Stimulated activated naive CD4-positive, alpha-beta T cell (primary cell): ENCODE data around the gene LASP1.
"Not testable (repeated sequence)": the region's sequence is repeated elsewhere in the genome, so short reads cannot be mapped to it uniquely, and the experiment has no call there.

Experiments used
- DNase-seq, 6 experiments: peaks; one replicate each; lab custom pipeline; 2025; lab: John Stamatoyannopoulos, UW

Gene LASP1

DNA sequence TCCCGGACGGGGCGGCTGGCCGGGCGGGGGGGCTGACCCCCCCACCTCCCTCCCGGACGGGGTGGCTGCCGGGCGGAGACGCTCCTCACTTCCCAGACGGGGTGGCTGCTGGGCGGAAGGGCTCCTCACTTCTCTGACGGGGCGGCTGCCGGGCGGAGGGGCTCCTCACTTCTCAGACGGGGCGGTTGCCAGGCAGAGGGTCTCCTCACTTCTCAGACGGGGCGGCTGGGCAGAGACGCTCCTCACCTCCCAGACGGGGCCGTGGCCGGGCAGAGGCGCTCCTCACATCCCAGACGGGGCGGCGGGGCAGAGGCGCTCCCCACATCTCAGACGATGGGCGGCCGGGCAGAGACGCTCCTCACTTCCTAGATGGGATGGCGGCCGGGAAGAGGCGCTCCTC lies 60.9 kb downstream of the LASP1 start:
- not testable (repeated sequence) for DNase-seq

DNA sequence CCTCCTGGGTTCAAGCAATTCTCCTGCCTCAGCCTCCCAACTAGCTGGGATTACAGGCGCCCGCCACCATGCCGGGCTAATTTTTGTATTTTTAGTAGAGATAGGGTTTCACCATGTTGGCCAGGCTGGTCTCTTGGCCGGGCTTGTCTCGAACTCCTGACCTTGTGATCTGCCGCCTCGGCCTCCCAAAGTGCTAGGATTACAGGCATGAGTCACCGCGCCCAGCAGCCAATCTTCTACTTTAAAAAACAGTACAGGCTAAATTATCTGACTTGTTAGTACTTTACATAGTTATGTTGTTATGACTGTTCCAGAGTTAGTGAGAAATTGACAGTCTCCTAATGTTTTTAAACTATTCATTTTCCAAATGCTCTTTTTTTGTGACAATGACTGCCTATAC lies 64.1 kb downstream of the LASP1 start:
- DNase-seq: not testable (repeated sequence)

DNA sequence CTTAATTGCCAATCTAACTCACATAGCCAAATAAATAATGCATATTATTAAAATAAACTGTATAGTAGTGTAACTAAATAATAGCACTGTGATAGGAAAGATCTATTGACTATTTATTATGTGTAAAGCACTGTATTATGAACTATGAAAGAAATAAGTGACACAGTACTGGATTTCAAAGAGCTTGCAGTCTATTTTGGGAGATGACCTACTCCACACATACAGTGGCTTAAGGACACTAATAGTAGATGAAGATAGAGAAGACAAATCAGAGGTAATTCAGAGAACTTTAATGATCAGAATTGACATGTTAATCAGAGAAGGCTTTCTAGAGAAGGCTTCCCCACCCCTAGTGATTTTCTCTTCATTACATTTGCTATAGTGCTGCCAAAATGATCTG lies 70.1 kb downstream of the LASP1 start:
- no peak for DNase-seq

DNA sequence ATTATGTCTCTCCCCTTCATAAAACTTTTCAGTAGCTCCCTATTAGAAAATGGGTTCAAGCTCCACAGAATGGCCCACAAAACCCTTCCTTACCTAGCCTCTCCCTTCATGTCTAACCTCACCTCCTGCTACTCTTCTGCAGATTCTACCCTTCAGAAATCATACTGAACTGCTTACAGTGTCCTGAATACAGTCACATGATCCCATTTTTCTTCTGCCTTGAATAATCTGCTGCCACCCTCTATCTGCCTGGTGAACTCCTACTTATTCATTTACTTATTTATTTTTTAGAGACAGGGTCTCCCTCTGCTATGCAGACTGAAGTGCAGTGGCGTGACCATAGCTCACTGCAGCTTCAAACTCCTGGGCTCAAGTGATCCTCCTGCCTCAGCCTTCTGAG lies 70.5 kb downstream of the LASP1 start:
- DNase-seq: no peak

DNA sequence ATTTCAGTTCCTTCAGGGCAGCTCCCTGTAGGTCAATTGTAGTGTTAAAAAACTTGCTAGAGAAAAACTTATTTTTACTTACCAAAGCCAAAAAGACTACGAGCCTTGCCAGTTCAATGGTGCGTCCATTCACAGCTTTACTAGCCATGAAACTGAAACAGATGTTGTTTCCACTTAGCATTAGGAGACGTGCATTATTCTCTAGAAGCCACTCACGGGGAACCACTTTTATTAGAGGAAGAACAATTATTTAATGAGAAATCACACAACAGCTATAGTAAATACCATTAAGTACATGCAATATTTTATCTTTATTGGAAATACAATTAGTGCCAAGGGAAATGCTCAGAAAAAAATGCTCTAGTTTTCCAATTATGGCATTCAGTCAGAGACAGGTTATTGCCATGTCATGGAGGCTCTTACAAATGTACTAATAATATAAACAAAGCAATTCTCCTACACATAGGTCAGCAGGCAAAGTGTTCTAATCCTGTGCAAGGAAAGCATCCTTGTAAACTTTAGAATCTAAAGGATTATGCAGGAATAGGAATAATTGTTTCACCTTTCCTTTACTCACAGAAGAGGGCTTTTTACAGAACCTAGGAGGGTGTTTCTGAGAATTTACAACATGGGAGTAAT lies 73.0 kb downstream of the LASP1 start:
- no peak for DNase-seq

DNA sequence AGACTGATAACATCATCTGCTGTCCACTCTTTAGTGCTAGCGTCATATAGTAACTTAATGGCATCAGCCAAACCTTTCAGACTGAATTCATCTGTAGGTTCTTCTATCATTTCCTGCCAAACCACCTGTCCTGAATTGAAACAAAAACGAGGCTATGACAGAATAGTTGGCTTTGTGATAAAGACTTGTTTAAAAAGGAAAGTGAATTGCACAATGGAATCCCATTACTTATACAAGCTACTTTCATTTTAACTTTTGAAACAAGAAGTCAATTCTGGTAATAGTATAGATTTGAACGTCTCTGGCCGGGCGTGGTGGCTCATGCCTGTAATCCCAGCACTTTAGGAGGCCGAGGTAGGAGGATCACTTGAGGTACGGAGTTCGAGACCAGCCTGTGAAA lies 73.7 kb downstream of the LASP1 start:
- no peak for DNase-seq

DNA sequence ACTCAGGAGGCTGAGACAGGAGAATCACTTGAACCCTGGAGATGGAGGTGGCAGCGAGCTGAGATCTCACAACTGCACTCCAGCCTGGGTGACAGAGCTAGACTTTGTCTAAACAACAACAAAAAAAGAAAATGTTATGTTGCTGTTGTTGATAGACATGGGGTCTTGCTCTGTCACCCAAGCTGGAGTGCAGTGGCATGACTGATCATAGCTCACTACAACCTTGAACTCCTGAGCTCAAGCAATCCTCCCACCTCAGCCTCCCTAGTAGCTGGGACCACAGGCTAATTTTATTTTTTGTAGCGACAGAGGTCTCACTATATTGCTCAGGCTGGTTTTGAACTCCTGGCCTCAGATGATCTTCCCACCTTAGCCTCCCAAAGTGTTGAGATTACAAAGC lies 77.3 kb downstream of the LASP1 start:
- no peak for DNase-seq

DNA sequence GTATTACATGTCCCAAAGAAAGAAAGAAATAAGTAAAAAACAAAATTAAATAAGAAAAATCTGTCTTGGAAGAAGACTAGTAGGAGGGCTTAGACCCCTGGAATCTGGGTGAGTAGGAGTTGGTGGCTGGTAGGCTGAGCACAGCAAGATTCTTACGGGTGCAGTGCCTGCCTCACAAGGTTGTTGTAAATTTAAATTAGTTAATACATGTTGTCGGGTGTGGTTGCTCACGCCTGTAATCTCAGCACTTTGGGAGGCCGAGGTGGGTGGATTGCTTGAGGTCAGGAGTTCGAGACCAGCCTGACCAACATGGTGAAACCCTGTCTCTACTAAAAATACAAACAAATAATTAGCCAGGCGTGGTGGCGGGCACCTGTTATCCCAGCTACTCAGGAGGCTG lies 83.9 kb downstream of the LASP1 start:
- DNase-seq: not testable (repeated sequence)

DNA sequence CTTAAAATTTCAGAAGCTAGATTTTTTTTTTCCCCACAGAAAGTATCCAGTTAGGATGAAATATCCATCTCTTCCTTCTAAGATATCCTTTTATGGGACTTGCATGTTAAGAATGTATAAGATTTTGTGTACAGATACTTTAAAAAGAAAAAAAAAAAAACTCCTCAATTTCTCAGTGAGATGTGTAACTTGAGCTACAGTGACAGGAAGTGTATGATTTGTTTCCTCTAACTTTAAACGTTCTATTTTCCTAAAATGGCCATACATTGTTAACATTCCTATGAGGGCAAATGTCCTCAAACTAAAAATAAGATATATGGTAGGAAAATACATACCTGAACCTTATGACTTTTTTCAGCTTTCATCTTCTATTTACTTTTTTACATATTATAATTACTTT lies 88.5 kb downstream of the LASP1 start:
- DNase-seq: no peak

DNA sequence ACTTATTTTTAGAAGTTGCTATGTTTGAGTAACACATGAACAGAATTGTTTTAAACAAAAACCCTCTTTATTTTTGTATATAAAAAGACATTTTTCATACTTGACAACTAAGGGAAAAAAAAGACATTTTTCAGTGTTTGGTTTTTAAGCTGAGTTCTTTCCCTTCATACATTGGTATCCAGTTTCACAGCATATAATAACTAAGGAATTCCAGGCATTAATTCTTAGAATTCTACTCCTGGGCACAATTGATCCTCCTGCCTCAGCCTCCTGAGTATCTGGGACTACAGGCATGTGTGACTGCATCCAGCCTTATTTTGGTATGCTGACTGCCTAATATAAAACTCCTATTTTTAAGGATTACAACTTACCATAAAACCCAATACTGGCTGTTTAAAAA lies 88.9 kb downstream of the LASP1 start:
- no peak for DNase-seq

DNA sequence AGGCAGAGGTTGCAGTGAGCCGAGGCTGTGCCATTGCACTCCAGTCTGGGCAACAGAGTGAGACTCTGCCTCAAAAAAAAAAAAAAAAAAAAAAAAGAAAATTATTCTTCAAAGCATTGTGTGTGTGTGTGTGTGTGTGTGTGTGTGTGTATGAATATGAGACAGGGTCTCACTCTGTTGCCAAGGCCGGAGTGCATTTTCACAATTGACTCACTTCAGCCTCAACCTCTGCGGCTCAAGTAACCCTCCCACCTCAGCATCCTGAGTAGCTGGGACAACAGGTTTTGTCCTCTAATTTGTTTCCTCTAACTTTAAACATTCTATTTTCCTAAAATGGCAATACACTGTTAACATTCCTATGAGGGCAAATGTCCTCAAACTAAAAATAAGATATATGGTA lies 89.7 kb downstream of the LASP1 start:
- DNase-seq: no peak

DNA sequence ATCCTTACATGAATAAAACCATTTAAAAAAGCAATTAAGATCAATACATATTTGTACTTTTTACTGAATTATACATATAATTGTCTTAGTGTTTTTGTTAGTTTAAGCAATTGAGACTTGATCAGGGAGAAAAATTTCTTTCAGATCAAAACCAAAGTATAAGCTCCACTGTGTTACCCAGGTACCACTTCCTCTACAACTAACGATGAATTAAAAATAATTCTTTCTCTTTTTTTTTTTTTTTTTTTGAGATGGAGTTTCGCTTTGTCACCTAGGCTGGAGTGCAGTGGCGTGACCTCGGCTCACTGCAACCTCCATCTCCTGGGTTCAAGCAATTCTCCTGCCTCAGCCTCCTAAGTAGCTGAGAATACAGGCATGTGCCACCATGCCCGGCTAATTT lies 90.5 kb downstream of the LASP1 start:
- peak in 3 of 6 experiments; percentile 34 to 43 (median 41) for DNase-seq

DNA sequence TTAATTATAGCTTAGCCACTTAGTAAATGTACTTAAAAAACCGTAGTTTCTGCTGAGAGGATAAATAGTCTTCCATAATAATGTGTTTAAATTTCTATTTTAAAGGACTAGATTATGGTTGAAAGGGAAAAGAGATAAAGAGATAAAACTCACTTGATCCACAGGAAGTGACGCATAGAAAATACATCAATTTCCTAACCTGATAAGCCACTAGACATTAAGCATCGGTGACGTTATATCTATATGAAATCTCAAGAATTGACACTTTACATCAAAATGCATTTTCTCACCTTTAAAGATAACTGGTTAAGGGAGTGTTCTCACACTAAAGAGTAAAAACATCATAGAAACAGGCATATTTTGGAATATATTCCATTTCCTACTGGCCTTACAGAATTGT lies 91.6 kb downstream of the LASP1 start:
- no peak for DNase-seq

DNA sequence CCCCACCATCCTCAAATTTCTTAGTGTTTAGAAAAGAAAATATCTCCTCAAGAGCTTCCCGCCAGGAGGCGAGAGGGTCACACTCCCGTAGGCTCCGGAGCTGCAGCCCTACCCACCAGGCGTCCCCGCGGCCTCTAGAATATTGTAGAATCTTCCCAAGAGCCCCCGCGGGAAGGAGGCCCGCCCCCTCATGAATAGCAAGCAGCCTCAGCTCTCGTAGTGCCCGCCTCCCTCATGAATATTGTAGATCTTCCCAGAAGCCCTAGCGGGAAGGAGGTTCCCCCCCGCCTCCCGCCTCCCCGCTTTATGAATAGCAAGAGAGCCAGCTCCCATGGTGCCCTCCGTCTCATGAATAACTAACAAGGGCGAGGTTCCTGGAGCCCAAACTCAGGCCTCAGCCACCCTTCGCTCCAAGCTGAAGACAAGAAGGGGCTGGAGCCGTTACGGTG lies 97.5 kb downstream of the LASP1 start, which contains the start of gene FBXO47:
Gene FBXO47 (minus strand): TSS at position 114 of the 449 bp plus-strand sequence. CDS start 4,378 bp downstream, outside the sequence.
- peak; percentile 67 to 85 (median 72) for DNase-seq

DNA sequence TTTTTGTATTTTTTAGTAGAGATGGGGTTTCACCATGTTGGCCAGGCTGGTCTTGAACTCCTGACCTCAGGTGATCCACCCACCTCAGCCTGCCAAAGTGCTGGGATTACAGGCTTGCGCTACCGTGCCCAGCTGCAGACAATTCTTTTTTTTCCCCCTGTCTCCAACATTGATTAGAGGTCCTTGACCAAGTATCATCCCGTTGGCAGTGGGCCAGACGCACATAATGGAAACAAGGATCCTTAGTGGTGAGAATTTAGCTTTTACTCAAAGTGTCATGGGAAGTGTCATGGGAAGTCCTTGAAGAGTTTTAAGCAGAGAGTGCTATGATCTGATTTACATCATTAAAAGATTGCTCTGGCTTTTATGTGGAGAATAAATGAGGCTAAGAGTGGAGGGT lies 99.4 kb downstream of the LASP1 start:
- no peak for DNase-seq

DNA sequence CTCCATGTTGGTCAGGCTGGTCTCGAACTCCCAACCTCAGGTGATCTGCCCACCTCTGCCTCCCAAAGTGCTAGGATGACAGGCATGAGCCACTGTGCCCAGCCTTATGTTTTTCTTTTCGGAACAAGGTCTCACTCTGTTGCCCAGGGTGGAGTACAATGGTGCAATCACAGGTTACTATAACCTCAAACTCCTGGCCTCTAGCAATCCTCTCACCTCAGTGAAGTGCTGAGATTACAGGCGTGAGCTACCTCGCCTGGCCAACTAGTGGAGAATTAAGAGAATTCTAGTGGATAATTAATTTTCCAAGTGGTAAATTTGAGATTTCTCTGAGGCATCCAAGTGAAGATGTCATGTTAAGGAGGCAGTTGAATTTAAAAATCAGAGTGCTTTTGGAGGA lies 100.3 kb downstream of the LASP1 start:
- DNase-seq: no peak

DNA sequence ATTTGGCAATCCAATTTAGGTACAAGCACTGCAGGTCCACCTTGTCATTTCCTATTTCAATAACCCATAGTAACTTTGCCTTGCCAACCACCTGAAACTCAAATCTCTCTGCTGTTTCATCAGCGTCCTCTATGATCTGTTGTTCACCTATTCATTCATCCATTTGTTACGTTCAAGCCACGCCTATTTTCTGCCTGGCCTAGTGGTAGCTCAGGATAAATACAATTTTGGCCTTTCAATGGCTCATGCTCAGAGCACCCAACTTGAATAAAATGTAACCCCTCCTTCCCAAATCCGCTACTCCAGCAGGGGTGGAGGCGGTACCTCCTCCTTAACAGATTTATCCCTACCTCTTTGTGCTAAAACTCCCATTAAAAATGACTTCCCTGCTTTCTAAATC lies 100.9 kb downstream of the LASP1 start:
- no peak for DNase-seq
